ENCODE data around the gene ZNF691. TPM values are rescaled to one million over a fixed set of nuclear protein-coding genes. Genes with fewer than 3 reads are reported as not detected.
A peak's percentile ranks its signal among the peaks of the same experiment; 100 is the strongest.

ZNF691 gene
- total RNA-seq, 1 experiment from 2014 or later: 7.3 TPM

GRCh38 chr1:42841440-42842147 is 4.8 kb upstream of the ZNF691 start:
- DNase-seq (ENCODE audit: low read depth in 1 of 2, low spot score in 2 of 2): no peak
- no peaks in the 10 kb centered on the region for H3K27me3 ChIP-seq (replicated peaks)
- no peak overlapping the region for H3K27ac ChIP-seq
- H3K4me1 ChIP-seq (replicated peaks): peaks cover 18% of the 10 kb centered on the region
- H3K36me3 ChIP-seq: no peaks in the 10 kb centered on the region
- no peaks in the 10 kb centered on the region for H3K9me3 ChIP-seq (replicated peaks)
- H3K4me3 ChIP-seq: no peak overlapping the region

GRCh38 chr1:42844592-42845140 is 1.7 kb upstream of the ZNF691 start:
- Histone ChIP-seq H3K9me3 (replicated peaks) (no peaks in the 10 kb centered on the region), H3K27me3 (replicated peaks) (no peaks in the 10 kb centered on the region), H3K27ac (no peak overlapping the region), H3K4me3 (no peak overlapping the region), H3K4me1 (replicated peaks) (peaks cover 27% of the 10 kb centered on the region), H3K36me3 (peaks cover 5% of the 10 kb centered on the region)
- DNase-seq (ENCODE audit: low read depth in 1 of 2, low spot score in 2 of 2): peak; percentile 41 to 49

GRCh38 chr1:42845193-42845592 is 1.2 kb upstream of the ZNF691 start:
- Histone ChIP-seq H3K9me3 (replicated peaks) (no peaks in the 10 kb centered on the region), H3K36me3 (peaks cover 6% of the 10 kb centered on the region), H3K27ac (no peak overlapping the region), H3K4me1 (replicated peaks) (peaks cover 27% of the 10 kb centered on the region), H3K4me3 (no peak overlapping the region), H3K27me3 (replicated peaks) (no peaks in the 10 kb centered on the region)
- DNase-seq (ENCODE audit: low read depth in 1 of 2, low spot score in 2 of 2): no peak

- Histone ChIP-seq H3K4me1 (replicated peaks) (peaks cover 27% of the 10 kb centered on the region), H3K4me3 (peak overlapping the region; percentile 63), H3K36me3 (peaks cover 12% of the 10 kb centered on the region), H3K27me3 (replicated peaks) (no peaks in the 10 kb centered on the region), H3K27ac (no peak overlapping the region), H3K9me3 (replicated peaks) (no peaks in the 10 kb centered on the region)
- DNase-seq (ENCODE audit: low read depth in 1 of 2, low spot score in 2 of 2): no peak
Measured at GRCh38 chr1:42845866-42846256, 552 bp upstream of the ZNF691 start.

- DNase-seq (ENCODE audit: low read depth in 1 of 2, low spot score in 2 of 2): no peak
- Histone ChIP-seq H3K27ac (no peak overlapping the region), H3K4me3 (peak overlapping the region; percentile 63), H3K27me3 (replicated peaks) (no peaks in the 10 kb centered on the region), H3K4me1 (replicated peaks) (peaks cover 27% of the 10 kb centered on the region), H3K9me3 (replicated peaks) (no peaks in the 10 kb centered on the region), H3K36me3 (peaks cover 24% of the 10 kb centered on the region)
Measured at GRCh38 chr1:42847111-42847595, 740 bp downstream of the ZNF691 start.

- no peak overlapping the region for H3K4me3 ChIP-seq
- H3K4me1 ChIP-seq (replicated peaks): peaks cover 27% of the 10 kb centered on the region
- DNase-seq (ENCODE audit: low read depth in 1 of 2, low spot score in 2 of 2): no peak
- H3K9me3 ChIP-seq (replicated peaks): no peaks in the 10 kb centered on the region
- no peak overlapping the region for H3K27ac ChIP-seq
- H3K27me3 ChIP-seq (replicated peaks): no peaks in the 10 kb centered on the region
- peaks cover 24% of the 10 kb centered on the region for H3K36me3 ChIP-seq
Measured at GRCh38 chr1:42847721-42848460, 1.5 kb downstream of the ZNF691 start.

GRCh38 chr1:42848823-42849537 is 2.6 kb downstream of the ZNF691 start:
- H3K36me3 ChIP-seq: peaks cover 24% of the 10 kb centered on the region
- no peaks in the 10 kb centered on the region for H3K27me3 ChIP-seq (replicated peaks)
- no peaks in the 10 kb centered on the region for H3K9me3 ChIP-seq (replicated peaks)

GRCh38 chr1:42849944-42850343 is 3.5 kb downstream of the ZNF691 start:
- no peak overlapping the region for H3K4me3 ChIP-seq
- DNase-seq (ENCODE audit: low read depth in 1 of 2, low spot score in 2 of 2): no peak
- H3K36me3 ChIP-seq: peaks cover 24% of the 10 kb centered on the region
- H3K27ac ChIP-seq: no peak overlapping the region
- no peaks in the 10 kb centered on the region for H3K27me3 ChIP-seq (replicated peaks)
- H3K9me3 ChIP-seq (replicated peaks): no peaks in the 10 kb centered on the region
- peaks cover 19% of the 10 kb centered on the region for H3K4me1 ChIP-seq (replicated peaks)

More at GRCh38 chr1:42848823-42849537, 2.6 kb downstream of the ZNF691 start:
- H3K27ac ChIP-seq: no peak overlapping the region
- H3K4me1 ChIP-seq (replicated peaks): peaks cover 27% of the 10 kb centered on the region
- DNase-seq (ENCODE audit: low read depth in 1 of 2, low spot score in 2 of 2): no peak
- H3K4me3 ChIP-seq: no peak overlapping the region

GRCh38 chr1:42851420-42851819 is 5.0 kb downstream of the ZNF691 start:
- Histone ChIP-seq H3K27me3 (replicated peaks) (no peaks in the 10 kb centered on the region), H3K4me3 (no peak overlapping the region), H3K4me1 (replicated peaks) (peaks cover 8% of the 10 kb centered on the region), H3K9me3 (replicated peaks) (peaks cover 5% of the 10 kb centered on the region; the same call in 1 of the 2 replicates), H3K27ac (no peak overlapping the region), H3K36me3 (peaks cover 24% of the 10 kb centered on the region)
- DNase-seq (ENCODE audit: low read depth in 1 of 2, low spot score in 2 of 2): no peak

- Histone ChIP-seq H3K27me3 (replicated peaks) (no peaks in the 10 kb centered on the region), H3K4me3 (no peak overlapping the region), H3K4me1 (replicated peaks) (peaks cover 6% of the 10 kb centered on the region), H3K9me3 (replicated peaks) (peaks cover 6% of the 10 kb centered on the region; the same call in 1 of the 2 replicates), H3K27ac (no peak overlapping the region), H3K36me3 (peaks cover 24% of the 10 kb centered on the region)
- no peak for DNase-seq (ENCODE audit: low read depth in 1 of 2, low spot score in 2 of 2)
Measured at GRCh38 chr1:42851960-42852607, 5.7 kb downstream of the ZNF691 start.

GRCh38 chr1:42852608-42852980 is 6.2 kb downstream of the ZNF691 start:
- DNase-seq (ENCODE audit: low read depth in 1 of 2, low spot score in 2 of 2): no peak
- peaks cover 1% of the 10 kb centered on the region; the same call in 1 of the 2 replicates for H3K4me1 ChIP-seq (replicated peaks)
- H3K27ac ChIP-seq: no peak overlapping the region
- H3K9me3 ChIP-seq (replicated peaks): peaks cover 6% of the 10 kb centered on the region; the same call in 1 of the 2 replicates
- no peaks in the 10 kb centered on the region for H3K27me3 ChIP-seq (replicated peaks)
- no peak overlapping the region for H3K4me3 ChIP-seq
- peaks cover 24% of the 10 kb centered on the region for H3K36me3 ChIP-seq

- Histone ChIP-seq H3K4me1 (replicated peaks) (no peaks in the 10 kb centered on the region), H3K4me3 (no peak overlapping the region), H3K9me3 (replicated peaks) (peaks cover 6% of the 10 kb centered on the region; the same call in 1 of the 2 replicates), H3K27ac (no peak overlapping the region), H3K27me3 (replicated peaks) (no peaks in the 10 kb centered on the region), H3K36me3 (peaks cover 24% of the 10 kb centered on the region)
- no peak for DNase-seq (ENCODE audit: low read depth in 1 of 2, low spot score in 2 of 2)
Measured at GRCh38 chr1:42853116-42853884, 6.9 kb downstream of the ZNF691 start.

Measured in SJSA1 (cell line).